SK-N-SH (cell line): ENCODE results near the gene SMIM8. TPM values are rescaled to one million over a fixed set of nuclear protein-coding genes. Genes with fewer than 3 reads are reported as not detected.

Experiments used
- CTCF ChIA-PET: fragments of 300-600, 350-600 bp; formaldehyde crosslinking; extraction: SDS; loops from one replicate; lab custom pipeline; 2021; lab: Yijun Ruan, JAX
- POLR2A ChIA-PET: fragments of 350-600 bp; sonication (Branson Sonifier 250); formaldehyde crosslinking; extraction: SDS; loops from one replicate; lab custom pipeline; 2020; ENCODE audit warnings: antibody characterized with exemption, inconsistent platforms; lab: Yijun Ruan, JAX
- DNase-seq: peaks from one replicate; pipeline ENCODE4 v3.0.0; 2012
- H2AFZ ChIP-seq: fragments of 200-600 bp; sonication (generic); 2 replicates; pipeline ENCODE4 v1.8.1; 2016; ENCODE audit warnings: antibody characterized with exemption, mild to moderate bottlenecking, low read depth
- H3F3A ChIP-seq: fragments of 200-600 bp; sonication (generic); replicated peaks from 2 replicates; pipeline ENCODE3; 2016; ENCODE audit warnings: antibody characterized with exemption, mild to moderate bottlenecking; ENCODE audit not compliant: insufficient read depth
- H3K27ac ChIP-seq, 2 experiments: fragments of 200-500 bp in 1 of 2; fragments of 200-600 bp in 1 of 2; sonication (Bioruptor generic) in 1 of 2; sonication (generic), shearing (Covaris generic) in 1 of 2; 2 replicates each; pipeline versions ENCODE4 v1.5.1 to v1.6.1; 2014 to 2016; ENCODE audit warnings: low read depth in 2 of 2, inconsistent platforms in 1 of 2, low read length in 1 of 2, mild to moderate bottlenecking in 1 of 2, mixed read lengths in 1 of 2
- H3K27me3 ChIP-seq: fragments of 200-600 bp; sonication (generic), shearing (Covaris generic); 2 replicates; pipeline ENCODE4 v1.6.1; 2016; ENCODE audit warnings: mixed run types; ENCODE audit not compliant: insufficient read depth
- H3K36me3 ChIP-seq, 2 experiments: fragments of 200-500 bp in 1 of 2; fragments of 200-600 bp in 1 of 2; sonication (Bioruptor generic) in 1 of 2; sonication (generic) in 1 of 2; replicated peaks in 1 of 2; 2 replicates each; pipeline versions ENCODE3 to v1.5.1; 2014 to 2016; ENCODE audit warnings: low read length in 1 of 2, mild to moderate bottlenecking in 1 of 2; ENCODE audit not compliant: insufficient read depth in 2 of 2, control insufficient read depth in 1 of 2
- H3K4me1 ChIP-seq, 2 experiments: fragments of 200-500 bp in 1 of 2; fragments of 200-600 bp in 1 of 2; sonication (Bioruptor generic) in 1 of 2; sonication (generic), shearing (Covaris generic) in 1 of 2; 2 replicates each; pipeline versions ENCODE4 v1.5.1 to v1.6.1; 2014 to 2016; ENCODE audit warnings: low read depth in 1 of 2, low read length in 1 of 2, mixed run types in 1 of 2; ENCODE audit not compliant: insufficient read depth in 2 of 2, control insufficient read depth in 1 of 2
- H3K4me2 ChIP-seq: fragments of 200-600 bp; sonication (generic), shearing (Covaris generic); 2 replicates; pipeline ENCODE4 v1.6.1; 2017; ENCODE audit warnings: mixed run types
- H3K4me3 ChIP-seq, 2 experiments: fragments of 200-500 bp in 1 of 2; fragments of 200-600 bp in 1 of 2; sonication (Bioruptor generic) in 1 of 2; sonication (generic), shearing (Covaris generic) in 1 of 2; 2 replicates each; pipeline versions ENCODE4 v1.5.1 to v1.8.1; 2014 to 2016; ENCODE audit warnings: low read depth in 2 of 2, inconsistent platforms in 1 of 2, low read length in 1 of 2, mild to moderate bottlenecking in 1 of 2, mixed read lengths in 1 of 2, moderate library complexity in 1 of 2
- H3K79me2 ChIP-seq: fragments of 200-600 bp; sonication (generic); 2 replicates; pipeline ENCODE4 v1.8.1; 2017; ENCODE audit warnings: mild to moderate bottlenecking; ENCODE audit not compliant: insufficient read depth
- H3K9ac ChIP-seq: fragments of 200-600 bp; sonication (generic); 2 replicates; pipeline ENCODE4 v1.6.1; 2017; ENCODE audit warnings: mixed run types
- H3K9me2 ChIP-seq: fragments of 200-600 bp; sonication (generic); 2 replicates; pipeline ENCODE4 v1.6.1; 2017; ENCODE audit warnings: mixed run types
- H3K9me3 ChIP-seq: fragments of 200-600 bp; sonication (generic); 2 replicates; pipeline ENCODE4 v1.6.1; 2017; ENCODE audit warnings: mixed run types, mild to moderate bottlenecking, moderate library complexity
- H4K20me1 ChIP-seq: fragments of 200-600 bp; sonication (generic); 2 replicates; pipeline ENCODE4 v1.6.1; 2017; ENCODE audit warnings: mild to moderate bottlenecking, mixed run types; ENCODE audit not compliant: insufficient read depth
- CHD2 ChIP-seq: fragments of 150-350 bp; IDR thresholded peaks from 2 replicates; pipeline ENCODE4 v1.6.1; 2018; ENCODE audit warnings: low read length; ENCODE audit not compliant: partially characterized antibody
- EP300 ChIP-seq, 2 experiments: IDR thresholded peaks; 2 replicates each; pipeline versions ENCODE4 v1.4.0 to v1.6.1; 2012; ENCODE audit warnings: borderline replicate concordance in 1 of 2, low read depth in 1 of 2, low read length in 1 of 2
- FOXJ3 ChIP-seq: sonication (generic); formaldehyde crosslinking; IDR thresholded peaks from 2 replicates; pipeline ENCODE4 v1.5.1; 2020; ENCODE audit warnings: mild to moderate bottlenecking, missing genetic modification reagents
- GABPA ChIP-seq: IDR thresholded peaks from 2 replicates; pipeline ENCODE4 v1.4.0; 2012; ENCODE audit warnings: low read depth, mild to moderate bottlenecking
- MXI1 ChIP-seq: IDR thresholded peaks from 2 replicates; pipeline ENCODE4 v1.6.1; 2012; ENCODE audit warnings: mild to moderate bottlenecking, low read depth, low read length, improper control_type of control experiment
- NFIC ChIP-seq: IDR thresholded peaks from 2 replicates; pipeline ENCODE4 v1.4.0; 2012; ENCODE audit warnings: borderline replicate concordance
- POLR2AphosphoS5 ChIP-seq: IDR thresholded peaks from 2 replicates; pipeline ENCODE4 v1.6.1; 2012; ENCODE audit warnings: low read depth, low read length
- RCOR1 ChIP-seq: fragments of 150-350 bp; IDR thresholded peaks from 2 replicates; pipeline ENCODE4 v1.6.1; 2017; ENCODE audit warnings: antibody characterized with exemption, low read length
- REST ChIP-seq: IDR thresholded peaks from 2 replicates; pipeline ENCODE4 v1.6.1; 2012; ENCODE audit warnings: mild to moderate bottlenecking, low read depth, low read length, moderate library complexity
- RXRA ChIP-seq: IDR thresholded peaks from 2 replicates; pipeline ENCODE4 v1.4.0; 2012; ENCODE audit warnings: low read depth, mild to moderate bottlenecking, borderline replicate concordance
- SIN3A ChIP-seq: IDR thresholded peaks from 2 replicates; pipeline ENCODE4 v1.6.1; 2012; ENCODE audit warnings: low read depth, mild to moderate bottlenecking, low read length, moderate library complexity, borderline replicate concordance
- TCF12 ChIP-seq: IDR thresholded peaks from 2 replicates; pipeline ENCODE4 v1.4.0; 2012
- WGBS: methylation state at CpG from one replicate; pipeline ENCODE4 v1.1.6; 2017; ENCODE audit warnings: low lambda C conversion rate; 5-methylcytosine and 5-hydroxymethylcytosine counted together
- polyA plus RNA-seq, 3 experiments: library from polyadenylated mRNA; depleted of rRNA; stranded (reverse); fragments of >200 nt; gene quantifications; 2 replicates each; pipeline ENCODE4 v1.2.3, GENCODE V29; 2012

The SMIM8 gene
- polyA plus RNA-seq, 1 of the 3 experiments (the other 2 are of a cell fraction) = 1.6 TPM

- TF ChIP-seq RXRA (no peak), NFIC (no peak), MXI1 (no peak), CHD2 (no peak), RCOR1 (no peak), SIN3A (no peak)
These were observed 41.0 kb upstream of the SMIM8 start (continued) for GRCh38 chr6:87281426-87281825.

DNA sequence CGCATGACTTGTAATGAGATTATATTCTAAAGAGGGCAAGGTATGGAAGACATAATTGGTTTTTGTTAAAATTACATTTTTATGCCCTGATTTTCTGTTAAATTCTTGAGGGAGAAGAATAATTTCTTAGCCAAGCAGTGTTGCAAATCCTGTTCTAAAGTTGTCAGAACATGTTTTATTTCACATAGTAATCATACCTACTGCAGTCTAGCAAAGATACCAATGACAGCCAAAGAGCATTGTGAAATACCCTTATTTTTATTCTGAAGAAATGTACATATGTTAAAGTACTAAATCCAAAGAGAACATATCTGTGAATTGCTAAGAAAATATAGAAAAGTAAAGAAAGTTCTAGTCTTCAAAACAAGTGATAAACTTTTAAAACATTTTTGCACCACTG lies 39.6 kb upstream of the SMIM8 start:
- ChIA-PET CTCF (no interaction called here), POLR2A (no interaction called here)
- Histone ChIP-seq H3K4me1 (peaks cover 0 to 6% of the 10 kb centered on the region in 2 experiments; a peak in 2 of 4 replicates), H3K79me2 (no peaks in the 10 kb centered on the region), H2AFZ (no peak overlapping the region), H3K27ac (no peak overlapping the region), H3K9me2 (no peaks in the 10 kb centered on the region), H3K4me2 (no peak overlapping the region), H3K27me3 (no peaks in the 10 kb centered on the region), H4K20me1 (no peaks in the 10 kb centered on the region), H3K36me3 (no peaks in the 10 kb centered on the region), H3K9ac (no peak overlapping the region), H3K4me3 (no peak overlapping the region), H3F3A (no peaks in the 10 kb centered on the region), H3K9me3 (no peaks in the 10 kb centered on the region)
- TF ChIP-seq MXI1 (no peak), TCF12 (no peak), POLR2AphosphoS5 (no peak), NFIC (no peak), SIN3A (no peak), REST (no peak), GABPA (no peak), EP300 (IDR thresholded peaks at IDR 0.05; ENCODE audit: borderline replicate concordance in 1 of 2, low read depth in 1 of 2, low read length in 1 of 2) (no peak)
- 94% methylated on average over 1 of the region's 1 CpG for WGBS
- no peak for DNase-seq

- peaks cover 0 to 6% of the 10 kb centered on the region in 2 experiments; a peak in 2 of 4 replicates for H3K4me1 ChIP-seq
- no peak for DNase-seq
- H3K79me2 ChIP-seq = no peaks in the 10 kb centered on the region
- H3F3A ChIP-seq = no peaks in the 10 kb centered on the region
- no peak overlapping the region for H2AFZ ChIP-seq
- no peaks in the 10 kb centered on the region for H3K9me3 ChIP-seq
- H3K27ac ChIP-seq = no peak overlapping the region
- H3K36me3 ChIP-seq = no peaks in the 10 kb centered on the region
- no peaks in the 10 kb centered on the region for H4K20me1 ChIP-seq
- no peak overlapping the region for H3K4me2 ChIP-seq
- TF ChIP-seq MXI1 (no peak), EP300 (IDR thresholded peaks at IDR 0.05; ENCODE audit: borderline replicate concordance in 1 of 2, low read depth in 1 of 2, low read length in 1 of 2) (no peak), FOXJ3 (CRISPR knock-in tag) (no peak), SIN3A (no peak)
- CTCF ChIA-PET = interaction anchor here (1.6 kb wide), 1 partner anchor 109 kb away, joined by 5 read pairs; no protein-coding TSS in a partner anchor
- POLR2A ChIA-PET = no interaction called here
- H3K9ac ChIP-seq = no peak overlapping the region
- H3K4me3 ChIP-seq = no peak overlapping the region
- H3K9me2 ChIP-seq = no peaks in the 10 kb centered on the region
- no peaks in the 10 kb centered on the region for H3K27me3 ChIP-seq
- 71% methylated on average over 3 of the region's 3 CpGs for WGBS
These were observed 38.9 kb upstream of the SMIM8 start for GRCh38 chr6:87283461-87283860.
